ENCODE data around the gene MEIOB. TPM values are rescaled to one million over a fixed set of nuclear protein-coding genes. Genes with fewer than 3 reads are reported as not detected.

MEIOB gene
- total RNA-seq, 2 donors from 2014 or later: not detected

DNA sequence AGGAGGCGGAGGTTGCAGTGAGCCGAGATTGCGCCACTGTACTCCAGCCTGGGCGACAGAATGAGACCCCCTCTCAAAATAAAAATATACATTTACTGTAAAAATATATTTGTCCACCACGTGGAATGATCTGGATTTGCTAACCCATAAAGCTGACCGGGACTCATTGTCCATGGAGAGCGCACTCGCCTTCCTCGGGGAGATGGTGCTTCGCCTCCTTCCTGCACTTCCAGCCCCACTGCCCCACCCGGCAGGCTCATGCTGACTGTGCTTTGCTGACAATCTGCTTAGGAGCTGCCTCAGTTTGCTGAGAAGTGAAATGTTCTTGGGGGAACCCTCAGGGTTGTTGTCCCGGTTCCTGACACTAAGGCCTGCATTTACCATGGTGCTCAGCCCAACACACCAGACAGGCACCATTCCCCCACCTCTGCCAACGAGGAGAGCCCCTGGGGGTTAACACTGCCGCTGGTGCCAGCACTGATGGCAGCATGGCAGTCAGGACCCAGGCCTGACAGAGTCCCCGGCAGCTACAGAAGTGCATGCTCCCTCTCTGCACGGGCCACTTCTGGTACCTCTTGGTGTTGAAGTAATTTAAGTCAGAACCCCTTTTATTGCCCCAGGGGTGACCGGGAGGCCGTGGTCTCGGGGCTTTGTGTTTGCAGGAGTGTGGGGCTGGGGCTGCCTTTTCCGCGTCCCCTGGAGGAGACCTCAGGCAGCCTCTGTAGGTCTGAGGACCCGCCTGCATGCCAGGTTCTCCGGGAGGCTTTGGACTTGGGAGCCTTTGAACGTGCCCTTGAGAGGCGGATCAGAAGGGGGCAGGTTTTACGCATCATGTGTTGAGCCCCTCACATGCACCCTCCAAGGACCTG, 86.8 kb downstream of the MEIOB start:
- H3K9me3 ChIP-seq (ENCODE audit: control insufficient read depth, low read length, poor library complexity, severe bottlenecking): no peaks in the 10 kb centered on the region
- DNase-seq (peak in 1 of 3 donors; percentile 5), ATAC-seq (no peak)
- Mint-ChIP-seq H3K4me1 (peaks cover 14% of the 10 kb centered on the region), H3K36me3 (ENCODE audit: low read depth) (peaks cover 2% of the 10 kb centered on the region), H3K4me3 (peak overlapping the region; percentile 60), H3K27ac (peak overlapping the region; percentile 16), H3K27me3 (no peaks in the 10 kb centered on the region)

Other genes with a start within 250 kb of the MEIOB start
- 10 to 100 TPM; 11.6 to 14.4 TPM for gene JPT2, start 193.9 kb downstream of the MEIOB start, total RNA-seq
- gene MAPK8IP3, start 166.0 kb downstream of the MEIOB start, total RNA-seq: 100 to 1,000 TPM; 221 to 247 TPM
- 10 to 100 TPM; 54.0 to 61.9 TPM for gene NME3, start 100.6 kb downstream of the MEIOB start, total RNA-seq
- 10 to 100 TPM; 30.6 to 30.8 TPM for gene EME2, start 99.4 kb downstream of the MEIOB start, total RNA-seq
- 10 to 100 TPM; 45.1 to 57.5 TPM for gene MRPS34, start 99.0 kb downstream of the MEIOB start, total RNA-seq
- gene SPSB3, start 89.6 kb downstream of the MEIOB start, total RNA-seq: 100 to 1,000 TPM in 1 of 2 donors, 10 to 100 TPM in 1; 92.2 to 101 TPM
- gene NUBP2, start 89.2 kb downstream of the MEIOB start, total RNA-seq: 10 to 100 TPM; 41.7 to 44.9 TPM
- gene IGFALS, start 78.5 kb downstream of the MEIOB start, total RNA-seq: under 1 TPM; 0.25 to 0.55 TPM
- gene HAGH, start 45.3 kb downstream of the MEIOB start, total RNA-seq: 10 to 100 TPM; 35.8 to 37.9 TPM
- 1 to 10 TPM; 6.1 to 7.9 TPM for gene FAHD1, start 45.0 kb downstream of the MEIOB start, total RNA-seq
- not detected for gene HS3ST6, start 46.3 kb upstream of the MEIOB start, total RNA-seq
- 1 to 10 TPM; 3.8 to 4.9 TPM for gene MSRB1, start 71.0 kb upstream of the MEIOB start, total RNA-seq
- not detected for gene RPL3L, start 82.5 kb upstream of the MEIOB start, total RNA-seq
- 10 to 100 TPM; 57.7 to 58.1 TPM for gene NDUFB10, start 87.4 kb upstream of the MEIOB start, total RNA-seq
- gene RPS2, start 92.7 kb upstream of the MEIOB start, total RNA-seq: 1,000 to 10,000 TPM; 3,200 to 3,361 TPM
- gene RNF151, start 94.7 kb upstream of the MEIOB start, total RNA-seq: not detected
- gene TBL3, start 99.9 kb upstream of the MEIOB start, total RNA-seq: 10 to 100 TPM; 19.5 to 20.8 TPM
- under 1 TPM; 0.40 to 0.78 TPM for gene NOXO1, start 109.3 kb upstream of the MEIOB start, total RNA-seq
- gene GFER, start 112.0 kb upstream of the MEIOB start, total RNA-seq: 10 to 100 TPM; 16.2 to 22.1 TPM
- gene SYNGR3, start 117.8 kb upstream of the MEIOB start, total RNA-seq: 1 to 10 TPM; 7.3 to 8.1 TPM
- 10 to 100 TPM; 45.2 to 46.7 TPM for gene ZNF598, start 137.7 kb upstream of the MEIOB start, total RNA-seq
- gene NPW, start 147.6 kb upstream of the MEIOB start, total RNA-seq: 1 to 10 TPM in 1 of 2 donors, not detected in 1; 2.0 TPM
- gene NHERF2, start 154.7 kb upstream of the MEIOB start, total RNA-seq: 1 to 10 TPM; 2.2 to 3.9 TPM
- 1 to 10 TPM; 6.7 to 6.8 TPM for gene NTHL1, start 175.7 kb upstream of the MEIOB start, total RNA-seq
- 100 to 1,000 TPM; 123 TPM for gene TSC2, start 175.8 kb upstream of the MEIOB start, total RNA-seq

Measured in T-helper 17 cell (primary cell).